Endothelial cell of hepatic sinusoid (primary cell): ENCODE measurements around the gene WNK1.
"Not testable (repeated sequence)": the region's sequence is repeated elsewhere in the genome, so short reads cannot be mapped to it uniquely, and the experiment has no call there.

Experiments used
- in situ Hi-C: cut with HindIII; loops from 2 replicates; pipeline ENCODE4 v1.10.0; 2017; ENCODE audit warnings: low sequenced_read_pairs

Gene WNK1

GRCh38 chr12:751999-752694 is at the start of gene WNK1:
Gene WNK1, plus strand, starts transcription at chr12:752579. Its CDS starts 987 bp downstream, at chr12:753566.
- in situ Hi-C loops = no loop called here

- in situ Hi-C loops = no loop called here
Measured at GRCh38 chr12:704516-705242, 47.7 kb upstream of the WNK1 start.

GRCh38 chr12:708084-708483 is 44.3 kb upstream of the WNK1 start:
- in situ Hi-C loops = not testable (repeated sequence)

- in situ Hi-C loops = no loop called here
Measured at GRCh38 chr12:709455-710020, 42.8 kb upstream of the WNK1 start.

GRCh38 chr12:712172-712863 is 40.1 kb upstream of the WNK1 start:
- in situ Hi-C loops = no loop called here

- in situ Hi-C loops = no loop called here
Measured at GRCh38 chr12:713281-713875, 39.0 kb upstream of the WNK1 start.

GRCh38 chr12:716506-716905 is 35.9 kb upstream of the WNK1 start:
- in situ Hi-C loops = no loop called here

- in situ Hi-C loops = no loop called here
Measured at GRCh38 chr12:718756-719102, 33.6 kb upstream of the WNK1 start.

- in situ Hi-C loops = no loop called here
Measured at GRCh38 chr12:720231-720941, 32.0 kb upstream of the WNK1 start.

- in situ Hi-C loops = no loop called here
Measured at GRCh38 chr12:724194-724855, 28.1 kb upstream of the WNK1 start.

GRCh38 chr12:725076-725475 is 27.3 kb upstream of the WNK1 start:
- in situ Hi-C loops = no loop called here

- in situ Hi-C loops = no loop called here
Measured at GRCh38 chr12:726281-727140, 25.9 kb upstream of the WNK1 start.

GRCh38 chr12:727321-727720 is 25.1 kb upstream of the WNK1 start:
- in situ Hi-C loops = no loop called here

GRCh38 chr12:728781-729180 is 23.6 kb upstream of the WNK1 start:
- in situ Hi-C loops = no loop called here

- in situ Hi-C loops = no loop called here
Measured at GRCh38 chr12:729221-729620, 23.2 kb upstream of the WNK1 start.

GRCh38 chr12:730550-730949 is 21.8 kb upstream of the WNK1 start:
- in situ Hi-C loops = loop anchor here (5.0 to 10.0 kb wide), 3 partner anchors 53 to 276 kb away; partner anchors contain the start of gene B4GALNT3

- in situ Hi-C loops = loop anchor here (5.0 to 10.0 kb wide), 4 partner anchors 40 to 282 kb away; partner anchors contain the start of gene B4GALNT3
Measured at GRCh38 chr12:737122-737739, 15.1 kb upstream of the WNK1 start.

- in situ Hi-C loops = loop anchor here (5.0 to 10.0 kb wide), 4 partner anchors 39 to 284 kb away; partner anchors contain the start of gene B4GALNT3
Measured at GRCh38 chr12:738712-739111, 13.7 kb upstream of the WNK1 start.
